Thyroid gland (tissue), 4 donors: Measurements from ENCODE around the gene POC1A. TPM values are rescaled to one million over a fixed set of nuclear protein-coding genes. Genes with fewer than 3 reads are reported as not detected.

Source experiments
- DNase-seq, 2 donors: peaks; one replicate each; pipeline ENCODE4 v3.0.0-alpha.2; 2019
- H3K27ac ChIP-seq, 3 donors: fragments of 200-600 bp; sonication (generic); 1 replicate in 2 of 3; 2 replicates in 1 of 3; pipeline ENCODE4 v1.5.1; 2016 to 2019; ENCODE audit warnings: mild to moderate bottlenecking in 1 of 3, moderate library complexity in 1 of 3
- H3K27me3 ChIP-seq: fragments of 200-600 bp; sonication (generic); one replicate; pipeline ENCODE4 v1.5.1; 2019
- H3K36me3 ChIP-seq, 2 donors: fragments of 200-600 bp; sonication (generic); one replicate each; pipeline ENCODE4 v1.5.1; 2016 to 2019
- H3K4me1 ChIP-seq, 2 donors: fragments of 200-600 bp; sonication (generic); one replicate each; pipeline ENCODE4 v1.5.1; 2017 to 2019
- H3K4me3 ChIP-seq, 3 donors: fragments of 200-600 bp; sonication (generic); replicated peaks in 1 of 3; 1 replicate in 2 of 3; 2 replicates in 1 of 3; pipeline ENCODE4 v1.5.1; 2016; ENCODE audit warnings: mild to moderate bottlenecking in 1 of 3
- H3K9me3 ChIP-seq: fragments of 200-600 bp; sonication (generic); one replicate; pipeline ENCODE4 v1.5.1; 2017
- POLR2A ChIP-seq, 2 donors: fragments of 450-650 bp; IDR thresholded peaks; one replicate each; pipeline ENCODE4 v1.6.1; 2017; ENCODE audit warnings: antibody characterized with exemption in 2 of 2, mild to moderate bottlenecking in 2 of 2, moderate library complexity in 1 of 2
- WGBS, 2 donors: methylation state at CpG; one replicate each; pipeline ENCODE4 v1.1.5; 2017; 5-methylcytosine and 5-hydroxymethylcytosine counted together
- intact Hi-C: fragments of 100-400 bp; cut with DNase I; formaldehyde crosslinking; loops from one replicate; pipeline ENCODE4 v1.15.1; 2023
- total RNA-seq, 4 donors: library from RNA; depleted of rRNA; stranded (reverse); fragments of >200 nt; gene quantifications; one replicate each; pipeline ENCODE4 v1.2.3, GENCODE V29; 2016
- TF ChIP-seq, protein P1 (sequence below), 6 experiments: fragments of 200-600 bp in 3 of 6; fragments of 450-650 bp in 3 of 6; sonication (generic) in 3 of 6; IDR thresholded peaks; one replicate each; pipeline ENCODE4 v1.5.1; 2016 to 2019; ENCODE audit warnings: antibody characterized with exemption in 6 of 6, mild to moderate bottlenecking in 2 of 6, inconsistent platforms in 1 of 6, moderate library complexity in 1 of 6

The POC1A gene
- total RNA-seq, 4 donors from 2014 or later: 0.40 to 2.8 (median 1.5) TPM

DNA sequence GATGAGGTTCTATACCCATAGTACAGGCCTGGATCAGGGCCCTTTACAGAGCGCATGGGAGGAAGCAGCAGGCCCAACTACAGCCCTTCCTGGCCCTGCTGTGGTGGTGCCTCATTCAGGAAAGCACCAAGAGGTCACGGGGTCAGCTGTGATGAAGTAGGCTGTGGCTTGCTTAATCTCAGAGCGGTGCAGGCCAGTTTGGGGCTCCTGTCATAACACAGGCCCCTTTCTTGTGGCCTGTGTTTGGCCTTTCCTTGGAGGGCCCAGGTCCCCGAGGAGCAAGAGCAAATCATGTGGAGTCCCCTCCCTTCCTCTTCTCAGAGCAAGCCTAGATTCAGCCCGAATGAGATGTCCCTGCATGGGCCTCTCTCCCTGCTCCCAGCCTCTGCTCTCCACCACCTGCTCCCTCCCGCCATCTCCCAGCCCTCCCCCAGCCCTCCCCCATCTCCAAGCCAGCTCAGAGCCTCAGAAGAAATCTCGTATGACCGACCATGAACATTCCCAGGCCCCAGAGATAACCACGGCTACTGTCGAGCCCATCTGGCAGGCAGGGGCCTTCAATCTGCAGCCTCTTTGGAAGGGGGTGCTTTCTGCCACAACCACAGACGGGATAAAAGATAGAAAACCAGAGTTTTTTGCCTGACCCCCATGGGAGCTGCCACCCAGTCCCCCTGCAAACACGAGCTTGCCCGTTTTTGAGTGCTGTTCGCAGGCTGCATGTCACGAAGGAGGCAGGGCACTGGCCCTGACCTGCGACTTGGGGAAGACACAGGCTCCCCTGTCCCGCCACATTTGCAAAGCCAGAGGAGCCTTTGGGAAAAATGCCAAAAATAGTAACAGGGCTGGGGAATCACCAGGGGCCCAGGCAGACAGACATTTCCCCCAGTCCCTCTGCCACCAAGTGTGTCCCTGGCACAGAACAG lies 65.5 kb downstream of the POC1A start:
- 74 to 77% methylated on average over 15 to 16 of the region's 17 CpGs for WGBS, 2 donors
- H3K4me1 ChIP-seq: peaks cover 23 to 57% of the 10 kb centered on the region in 2 donors
- DNase-seq: peak in 1 of 2 donors; percentile 21

DNA sequence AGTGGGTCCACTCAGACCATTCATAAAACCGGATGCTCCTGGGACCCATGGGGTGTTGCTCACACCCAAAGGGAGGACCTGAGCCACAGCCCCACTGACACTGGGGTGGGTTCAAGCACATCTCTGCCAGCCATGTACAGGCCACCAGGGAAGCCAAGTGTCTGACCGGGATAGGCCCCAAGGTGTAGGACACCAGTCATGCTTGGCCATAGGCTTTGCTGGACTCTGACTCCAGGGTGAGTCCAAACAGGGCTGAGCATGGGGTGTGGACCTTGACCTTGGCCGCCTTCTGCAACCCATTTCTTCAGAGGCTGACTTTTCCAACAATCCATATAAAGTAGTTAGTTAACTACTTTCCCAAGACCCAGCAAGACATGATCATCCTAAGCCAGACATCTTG lies 66.5 kb downstream of the POC1A start:
- intact Hi-C loops: no loop called here
- no peak for DNase-seq
- TF ChIP-seq, protein P1, sequence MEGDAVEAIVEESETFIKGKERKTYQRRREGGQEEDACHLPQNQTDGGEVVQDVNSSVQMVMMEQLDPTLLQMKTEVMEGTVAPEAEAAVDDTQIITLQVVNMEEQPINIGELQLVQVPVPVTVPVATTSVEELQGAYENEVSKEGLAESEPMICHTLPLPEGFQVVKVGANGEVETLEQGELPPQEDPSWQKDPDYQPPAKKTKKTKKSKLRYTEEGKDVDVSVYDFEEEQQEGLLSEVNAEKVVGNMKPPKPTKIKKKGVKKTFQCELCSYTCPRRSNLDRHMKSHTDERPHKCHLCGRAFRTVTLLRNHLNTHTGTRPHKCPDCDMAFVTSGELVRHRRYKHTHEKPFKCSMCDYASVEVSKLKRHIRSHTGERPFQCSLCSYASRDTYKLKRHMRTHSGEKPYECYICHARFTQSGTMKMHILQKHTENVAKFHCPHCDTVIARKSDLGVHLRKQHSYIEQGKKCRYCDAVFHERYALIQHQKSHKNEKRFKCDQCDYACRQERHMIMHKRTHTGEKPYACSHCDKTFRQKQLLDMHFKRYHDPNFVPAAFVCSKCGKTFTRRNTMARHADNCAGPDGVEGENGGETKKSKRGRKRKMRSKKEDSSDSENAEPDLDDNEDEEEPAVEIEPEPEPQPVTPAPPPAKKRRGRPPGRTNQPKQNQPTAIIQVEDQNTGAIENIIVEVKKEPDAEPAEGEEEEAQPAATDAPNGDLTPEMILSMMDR (IDR thresholded peaks at IDR 0.05): no peak
- TF ChIP-seq POLR2A (IDR thresholded peaks at IDR 0.05): no peak
- Histone ChIP-seq H3K27me3 (no peaks in the 10 kb centered on the region), H3K4me1 (peaks cover 23 to 54% of the 10 kb centered on the region in 2 donors), H3K4me3 (no peak overlapping the region), H3K9me3 (no peaks in the 10 kb centered on the region), H3K27ac (peak overlapping the region in 1 of 3 donors; percentile 11), H3K36me3 (no peaks in the 10 kb centered on the region)
- 82 to 93% methylated on average over 2 to 3 of the region's 3 CpGs for WGBS, 2 donors

More for the DNA sequence above, 65.5 kb downstream of the POC1A start:
- no peaks in the 10 kb centered on the region for H3K9me3 ChIP-seq
- H3K36me3 ChIP-seq: no peaks in the 10 kb centered on the region
- H3K4me3 ChIP-seq: no peak overlapping the region
- no peaks in the 10 kb centered on the region for H3K27me3 ChIP-seq
- H3K27ac ChIP-seq: peak overlapping the region in 2 of 3 donors; percentile 89 to 90
- intact Hi-C loops: no loop called here
- TF ChIP-seq, protein P1 (IDR thresholded peaks at IDR 0.05): no peak
- TF ChIP-seq POLR2A (IDR thresholded peaks at IDR 0.05): no peak

DNA sequence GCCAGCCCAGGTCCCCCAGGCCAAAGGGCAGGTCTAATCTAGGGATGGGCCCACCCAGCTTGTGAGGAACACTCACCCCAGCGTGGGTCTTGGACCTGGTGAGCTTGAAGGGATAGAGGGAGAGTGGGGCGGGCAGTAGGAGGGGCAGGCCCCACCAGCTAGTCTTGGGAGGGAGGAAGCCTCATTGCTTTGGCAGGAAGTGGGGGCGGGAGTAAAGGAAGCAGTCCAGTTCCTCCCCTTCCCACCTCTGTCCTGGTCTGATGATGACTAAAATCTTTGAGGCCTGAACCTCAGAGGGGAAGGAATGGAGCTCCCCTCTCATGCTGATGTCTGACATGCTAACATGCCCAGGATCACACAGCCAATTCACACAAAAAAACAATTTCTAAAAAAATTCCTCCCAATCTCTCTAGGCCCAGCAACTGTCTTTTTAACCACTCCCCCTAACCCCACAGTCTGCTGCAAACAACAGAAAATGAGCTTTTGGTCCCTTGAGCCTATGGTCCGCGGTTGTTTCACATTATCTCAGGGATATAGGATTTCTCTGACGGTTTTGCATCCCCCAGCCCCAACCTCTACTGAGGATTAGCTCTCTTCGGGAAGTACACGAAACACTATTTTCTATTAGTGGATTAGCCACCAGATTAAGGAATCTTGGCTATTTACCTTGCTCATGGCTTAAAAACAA lies 67.1 kb downstream of the POC1A start:
- intact Hi-C loops: no loop called here
- no peaks in the 10 kb centered on the region for H3K36me3 ChIP-seq
- no peaks in the 10 kb centered on the region for H3K27me3 ChIP-seq
- H3K27ac ChIP-seq: peak overlapping the region in 2 of 3 donors; percentile 7 to 11
- no peaks in the 10 kb centered on the region for H3K9me3 ChIP-seq
- H3K4me1 ChIP-seq: peaks cover 23 to 54% of the 10 kb centered on the region in 2 donors
- no peak for DNase-seq
- TF ChIP-seq, protein P1 (IDR thresholded peaks at IDR 0.05): no peak
- TF ChIP-seq POLR2A (IDR thresholded peaks at IDR 0.05): no peak
- WGBS, 2 donors: 83 to 85% methylated on average over 8 of the region's 8 CpGs
- H3K4me3 ChIP-seq: no peak overlapping the region

DNA sequence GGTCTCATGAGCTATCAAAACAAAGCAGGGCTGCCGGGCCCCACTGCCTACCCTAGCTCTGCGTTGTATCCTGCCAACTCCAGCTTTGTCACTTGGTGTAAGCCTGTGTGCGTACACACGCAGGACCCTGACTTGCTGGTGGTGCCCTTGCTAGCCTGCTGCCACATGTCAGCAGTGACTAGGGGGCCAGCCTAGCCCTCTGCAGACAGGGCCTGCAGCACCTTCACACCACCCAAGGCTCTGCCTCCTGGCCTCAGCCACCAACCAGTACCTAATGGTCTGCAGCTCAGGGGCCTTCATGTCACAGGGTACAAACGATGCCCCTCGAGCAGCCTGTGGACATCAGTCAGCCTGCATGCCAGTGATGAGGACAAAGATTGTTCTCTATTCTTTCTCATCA lies 67.8 kb downstream of the POC1A start:
- Histone ChIP-seq H3K4me3 (no peak overlapping the region), H3K27ac (peak overlapping the region in 1 of 3 donors; percentile 11), H3K36me3 (no peaks in the 10 kb centered on the region), H3K27me3 (no peaks in the 10 kb centered on the region), H3K4me1 (peaks cover 23 to 47% of the 10 kb centered on the region in 2 donors), H3K9me3 (no peaks in the 10 kb centered on the region)
- WGBS, 2 donors: 86 to 92% methylated on average over 6 of the region's 6 CpGs
- DNase-seq: no peak
- TF ChIP-seq, protein P1 (IDR thresholded peaks at IDR 0.05): no peak
- no peak for TF ChIP-seq POLR2A (IDR thresholded peaks at IDR 0.05)
- intact Hi-C loops: no loop called here
